ENCODE results near the gene MUC5AC.
"Not testable (repeated sequence)": the region's sequence is repeated elsewhere in the genome, so short reads cannot be mapped to it uniquely, and the experiment has no call there.

The MUC5AC gene

DNA sequence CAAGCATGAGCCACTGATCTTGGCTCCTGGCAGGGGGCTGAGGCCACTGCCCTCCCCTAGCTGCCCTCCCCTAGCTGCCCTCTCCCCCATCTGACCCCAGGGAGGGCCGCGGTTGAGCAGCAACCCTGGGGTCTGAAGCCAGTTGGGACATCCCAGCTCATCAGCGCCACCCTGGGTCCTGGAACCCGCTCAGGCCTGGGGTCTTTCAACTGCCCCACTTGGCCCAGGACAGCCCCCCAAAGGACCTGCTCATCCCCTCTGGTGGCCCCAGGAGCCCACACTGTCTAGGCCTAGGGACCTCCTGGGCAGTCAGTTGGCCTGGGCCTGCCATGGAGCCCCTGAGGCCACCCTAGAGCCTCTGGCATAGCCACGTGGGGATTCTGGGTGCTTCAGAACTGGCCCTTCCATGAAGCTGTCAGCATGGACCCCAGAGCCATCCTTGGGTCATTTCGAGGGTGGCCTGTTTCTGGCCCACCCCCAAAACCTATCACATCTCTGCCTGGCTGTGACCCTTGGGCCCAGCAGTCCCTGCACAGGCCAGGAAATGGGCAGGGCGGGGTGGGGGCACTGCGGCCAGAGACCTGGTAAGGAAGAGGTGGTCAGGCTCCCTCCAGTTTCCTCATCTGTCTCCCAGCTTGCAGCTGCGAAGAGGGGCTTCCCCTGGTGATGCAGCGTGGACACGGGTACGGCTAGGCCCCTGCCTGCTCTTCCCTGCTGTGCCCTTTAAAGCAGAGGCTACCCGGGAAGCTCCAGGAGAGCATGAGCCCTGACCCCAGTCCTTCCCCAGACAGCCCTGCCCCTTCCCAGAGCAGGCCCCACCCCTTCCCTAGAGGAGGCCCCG lies 45.2 kb upstream of the MUC5AC start:
- TF ChIP-seq, protein P1, sequence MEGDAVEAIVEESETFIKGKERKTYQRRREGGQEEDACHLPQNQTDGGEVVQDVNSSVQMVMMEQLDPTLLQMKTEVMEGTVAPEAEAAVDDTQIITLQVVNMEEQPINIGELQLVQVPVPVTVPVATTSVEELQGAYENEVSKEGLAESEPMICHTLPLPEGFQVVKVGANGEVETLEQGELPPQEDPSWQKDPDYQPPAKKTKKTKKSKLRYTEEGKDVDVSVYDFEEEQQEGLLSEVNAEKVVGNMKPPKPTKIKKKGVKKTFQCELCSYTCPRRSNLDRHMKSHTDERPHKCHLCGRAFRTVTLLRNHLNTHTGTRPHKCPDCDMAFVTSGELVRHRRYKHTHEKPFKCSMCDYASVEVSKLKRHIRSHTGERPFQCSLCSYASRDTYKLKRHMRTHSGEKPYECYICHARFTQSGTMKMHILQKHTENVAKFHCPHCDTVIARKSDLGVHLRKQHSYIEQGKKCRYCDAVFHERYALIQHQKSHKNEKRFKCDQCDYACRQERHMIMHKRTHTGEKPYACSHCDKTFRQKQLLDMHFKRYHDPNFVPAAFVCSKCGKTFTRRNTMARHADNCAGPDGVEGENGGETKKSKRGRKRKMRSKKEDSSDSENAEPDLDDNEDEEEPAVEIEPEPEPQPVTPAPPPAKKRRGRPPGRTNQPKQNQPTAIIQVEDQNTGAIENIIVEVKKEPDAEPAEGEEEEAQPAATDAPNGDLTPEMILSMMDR (IDR thresholded peaks at IDR 0.05; ENCODE audit: low read depth, low read length, missing control alignments): no peak
- no peak for DNase-seq (ENCODE audit: low read depth)
- no peak overlapping the region for H3K4me3 ChIP-seq (ENCODE audit: low read depth, low read length)

DNA sequence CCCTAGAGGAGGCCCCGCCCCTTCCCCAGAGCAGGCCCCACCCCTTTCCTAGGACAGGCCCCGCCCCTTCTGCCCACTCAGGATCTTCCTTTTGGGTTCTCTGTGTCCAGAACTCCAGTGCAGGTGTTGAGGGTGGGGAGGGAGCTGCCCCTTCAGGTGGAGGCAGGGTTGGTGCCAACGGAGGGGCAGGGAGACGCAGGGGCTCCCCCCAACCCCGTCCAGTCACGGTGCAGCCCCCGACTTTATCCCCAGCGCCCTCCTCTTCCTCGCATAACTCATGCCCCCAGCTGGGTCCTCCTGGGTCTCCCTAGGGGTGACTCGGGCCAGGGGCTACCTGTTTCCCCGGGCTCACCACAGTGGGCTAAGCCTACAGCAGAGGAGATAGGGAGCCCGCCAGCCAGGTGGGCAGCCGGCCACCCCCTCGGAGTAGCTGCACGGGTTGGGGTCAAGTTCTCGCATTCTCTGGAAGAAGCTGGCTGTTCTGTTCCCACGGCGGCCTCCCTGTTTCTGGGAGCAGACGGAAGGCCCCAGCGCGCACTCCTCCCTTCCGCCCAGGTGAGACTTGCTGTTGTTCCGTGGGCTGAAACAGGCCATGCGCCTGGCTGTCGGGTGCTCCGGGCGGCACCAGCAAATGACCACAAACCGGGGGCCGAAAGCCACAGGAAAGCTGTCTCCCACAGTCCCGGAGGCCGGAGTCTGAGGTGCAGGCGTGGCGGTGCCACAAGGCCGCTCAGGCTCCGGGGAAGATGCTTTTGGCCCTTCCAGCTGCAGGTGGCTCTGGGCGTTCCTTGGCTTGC lies 44.1 kb upstream of the MUC5AC start:
- H3K4me3 ChIP-seq (ENCODE audit: low read depth, low read length): no peak overlapping the region
- TF ChIP-seq, protein P1 (IDR thresholded peaks at IDR 0.05; ENCODE audit: low read depth, low read length, missing control alignments): no peak
- no peak for DNase-seq (ENCODE audit: low read depth)

DNA sequence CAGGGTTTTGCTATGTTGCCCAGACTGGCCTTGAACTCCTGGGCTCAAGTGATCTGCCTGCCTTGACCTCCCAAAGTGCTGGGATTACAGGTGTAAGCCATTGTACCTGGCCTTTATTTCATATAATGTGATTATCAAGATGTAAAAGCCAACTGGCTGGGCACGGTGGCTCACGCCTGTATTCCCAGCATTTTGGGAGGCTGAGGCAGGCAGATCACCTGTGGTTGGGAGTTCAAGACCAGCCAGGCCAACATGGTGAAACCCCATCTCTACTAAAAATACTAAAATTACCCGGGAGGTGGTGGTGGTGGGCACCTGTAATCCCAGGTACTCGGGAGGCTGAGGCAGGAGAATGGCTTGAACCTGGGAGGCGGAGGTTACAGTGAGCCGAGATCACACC lies 42.5 kb upstream of the MUC5AC start:
- DNase-seq (ENCODE audit: low read depth); H3K4me3 ChIP-seq (ENCODE audit: low read depth, low read length): not testable (repeated sequence)

DNA sequence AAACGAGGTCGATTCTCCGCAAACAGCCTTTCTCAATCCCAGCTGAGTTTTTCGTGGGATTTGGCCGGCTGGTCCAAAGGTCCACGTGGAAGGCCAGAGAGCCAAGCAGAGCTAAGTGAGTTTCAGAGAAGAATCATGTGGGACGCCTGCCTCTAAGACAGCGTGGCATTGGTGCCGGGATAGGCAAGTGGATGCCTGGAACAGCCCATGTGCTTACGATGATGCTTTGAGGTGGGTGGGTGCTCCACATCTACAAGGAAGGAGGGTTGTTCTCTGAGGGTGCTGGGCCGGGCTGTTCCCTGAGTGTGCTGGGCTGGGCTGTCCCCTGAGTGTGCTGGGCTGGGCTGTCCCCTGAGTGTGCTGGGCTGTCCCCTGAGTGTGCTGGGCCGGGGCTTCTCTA lies 41.6 kb upstream of the MUC5AC start:
- TF ChIP-seq, protein P1 (IDR thresholded peaks at IDR 0.05; ENCODE audit: low read depth, low read length, missing control alignments): no peak
- H3K4me3 ChIP-seq (ENCODE audit: low read depth, low read length): no peak overlapping the region
- no peak for DNase-seq (ENCODE audit: low read depth)

DNA sequence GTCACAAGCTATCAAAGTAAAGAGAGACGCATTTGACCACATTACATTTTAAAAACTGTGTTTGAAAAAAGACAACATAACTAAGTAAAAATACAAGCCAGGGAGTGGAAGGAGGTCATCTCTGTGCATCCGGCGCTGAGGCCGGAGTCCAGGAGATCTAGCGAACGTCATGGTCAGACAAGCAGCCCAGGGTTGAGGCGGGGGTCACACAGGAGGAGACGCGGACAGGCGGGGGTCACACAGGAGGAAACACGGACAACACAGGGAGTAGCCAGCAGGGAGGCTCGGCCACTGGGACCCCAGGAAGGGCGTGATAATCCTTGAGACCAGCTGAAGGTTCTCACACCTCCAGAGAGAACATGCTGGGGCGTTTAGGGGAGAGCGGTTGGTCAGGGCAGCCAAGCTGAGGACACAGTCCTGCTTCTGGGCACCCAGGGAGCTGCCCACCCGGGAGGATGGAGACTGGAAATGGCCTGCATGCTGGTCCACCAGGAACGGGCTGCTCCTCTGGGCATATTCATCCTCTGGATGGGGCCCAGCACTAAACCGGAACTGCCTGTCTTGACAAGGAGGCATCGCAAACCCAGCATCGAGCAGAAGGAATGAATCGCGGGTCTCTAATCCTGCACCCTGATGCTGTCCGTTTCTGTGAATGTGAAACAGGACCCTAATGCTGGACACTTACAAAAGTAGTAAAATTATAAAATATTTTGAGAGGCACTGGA lies 40.9 kb upstream of the MUC5AC start:
- no peak for DNase-seq (ENCODE audit: low read depth)
- no peak overlapping the region for H3K4me3 ChIP-seq (ENCODE audit: low read depth, low read length)
- TF ChIP-seq, protein P1 (IDR thresholded peaks at IDR 0.05; ENCODE audit: low read depth, low read length, missing control alignments): no peak

DNA sequence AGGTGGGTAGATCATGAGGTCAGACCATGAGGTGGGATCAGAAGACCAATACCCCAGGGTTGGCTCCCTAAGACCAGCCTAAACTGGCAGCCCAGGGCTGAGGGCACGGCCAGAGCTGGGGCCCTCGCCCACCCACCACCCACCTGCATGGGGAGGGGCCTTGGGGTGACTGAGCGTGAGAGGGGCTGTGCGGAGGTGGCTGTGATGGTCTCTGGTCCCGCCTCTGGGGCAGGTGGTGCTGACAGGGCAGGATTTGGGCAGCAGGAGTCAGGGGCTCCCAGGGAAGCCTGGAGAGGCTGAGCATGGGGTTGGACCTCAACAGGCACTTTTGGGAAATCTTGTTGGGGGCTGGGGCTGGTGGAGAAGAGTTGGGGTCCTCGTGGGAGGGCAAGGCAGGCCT lies 39.8 kb upstream of the MUC5AC start:
- no peak overlapping the region for H3K4me3 ChIP-seq (ENCODE audit: low read depth, low read length)
- TF ChIP-seq, protein P1 (IDR thresholded peaks at IDR 0.05; ENCODE audit: low read depth, low read length, missing control alignments): no peak
- no peak for DNase-seq (ENCODE audit: low read depth)
